GM12801 (cell line): ENCODE results near the gene KRT16.

Source experiments
- TF ChIP-seq, protein P1 (sequence below): IDR thresholded peaks from one replicate; pipeline ENCODE4 v1.5.1; 2011; ENCODE audit warnings: control low read depth; ENCODE audit not compliant: insufficient read length; ENCODE audit errors: extremely low read depth

KRT16 gene

DNA sequence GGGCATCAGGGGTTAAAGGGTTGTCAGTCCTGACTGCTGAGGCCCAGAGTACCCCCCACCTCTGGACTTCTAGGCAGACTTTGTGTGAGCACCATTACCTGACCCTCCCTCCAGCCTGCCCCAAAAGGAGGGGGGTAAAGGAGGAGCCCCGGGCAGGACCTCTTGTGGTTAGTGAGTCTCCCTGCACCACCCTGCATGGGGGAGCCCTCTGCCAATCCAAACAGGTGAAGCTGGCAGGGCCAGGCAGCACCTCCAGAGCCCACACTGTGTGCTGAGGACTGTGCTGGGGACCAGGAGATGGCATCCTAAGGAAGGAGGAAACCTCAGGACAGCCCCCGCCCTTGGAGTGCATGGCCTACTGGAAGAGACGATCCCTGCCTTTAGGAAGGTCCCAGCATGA, 23.3 kb downstream of the KRT16 start:
- TF ChIP-seq, protein P1, sequence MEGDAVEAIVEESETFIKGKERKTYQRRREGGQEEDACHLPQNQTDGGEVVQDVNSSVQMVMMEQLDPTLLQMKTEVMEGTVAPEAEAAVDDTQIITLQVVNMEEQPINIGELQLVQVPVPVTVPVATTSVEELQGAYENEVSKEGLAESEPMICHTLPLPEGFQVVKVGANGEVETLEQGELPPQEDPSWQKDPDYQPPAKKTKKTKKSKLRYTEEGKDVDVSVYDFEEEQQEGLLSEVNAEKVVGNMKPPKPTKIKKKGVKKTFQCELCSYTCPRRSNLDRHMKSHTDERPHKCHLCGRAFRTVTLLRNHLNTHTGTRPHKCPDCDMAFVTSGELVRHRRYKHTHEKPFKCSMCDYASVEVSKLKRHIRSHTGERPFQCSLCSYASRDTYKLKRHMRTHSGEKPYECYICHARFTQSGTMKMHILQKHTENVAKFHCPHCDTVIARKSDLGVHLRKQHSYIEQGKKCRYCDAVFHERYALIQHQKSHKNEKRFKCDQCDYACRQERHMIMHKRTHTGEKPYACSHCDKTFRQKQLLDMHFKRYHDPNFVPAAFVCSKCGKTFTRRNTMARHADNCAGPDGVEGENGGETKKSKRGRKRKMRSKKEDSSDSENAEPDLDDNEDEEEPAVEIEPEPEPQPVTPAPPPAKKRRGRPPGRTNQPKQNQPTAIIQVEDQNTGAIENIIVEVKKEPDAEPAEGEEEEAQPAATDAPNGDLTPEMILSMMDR, result no peak

DNA sequence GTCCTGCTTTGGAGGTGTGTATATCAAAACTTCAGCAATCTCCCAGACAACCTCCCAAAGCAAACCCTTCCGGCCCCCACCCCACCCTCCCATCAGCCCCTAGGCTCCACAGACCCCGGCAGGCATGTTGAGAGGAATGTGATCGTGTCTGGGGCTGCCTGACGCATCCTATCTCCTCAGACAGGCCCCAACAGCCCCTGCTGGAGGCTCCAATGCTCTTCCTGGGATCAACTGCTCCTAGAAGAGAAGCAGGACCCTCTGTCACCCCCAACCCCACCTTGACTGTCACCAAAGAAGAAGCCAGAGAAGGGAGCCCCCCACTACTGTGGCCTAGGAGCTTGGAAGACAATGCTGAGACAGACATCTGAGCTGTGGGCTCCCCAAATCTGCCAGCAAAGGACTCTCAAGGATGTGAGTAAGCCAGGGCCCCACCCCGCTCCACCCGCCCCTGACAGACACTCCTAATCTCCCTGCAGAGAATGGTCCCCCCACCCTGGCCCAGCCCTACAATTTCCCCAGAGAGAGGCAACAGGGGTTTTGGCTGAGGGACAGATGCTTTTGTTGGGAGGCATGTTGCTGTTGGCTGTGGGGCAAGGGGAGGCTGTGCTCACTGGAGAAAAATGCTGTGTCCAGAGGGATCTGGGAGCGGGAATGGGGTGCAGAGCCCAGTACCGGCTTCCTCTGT, 24.3 kb downstream of the KRT16 start:
- TF ChIP-seq, protein P1, result no peak

DNA sequence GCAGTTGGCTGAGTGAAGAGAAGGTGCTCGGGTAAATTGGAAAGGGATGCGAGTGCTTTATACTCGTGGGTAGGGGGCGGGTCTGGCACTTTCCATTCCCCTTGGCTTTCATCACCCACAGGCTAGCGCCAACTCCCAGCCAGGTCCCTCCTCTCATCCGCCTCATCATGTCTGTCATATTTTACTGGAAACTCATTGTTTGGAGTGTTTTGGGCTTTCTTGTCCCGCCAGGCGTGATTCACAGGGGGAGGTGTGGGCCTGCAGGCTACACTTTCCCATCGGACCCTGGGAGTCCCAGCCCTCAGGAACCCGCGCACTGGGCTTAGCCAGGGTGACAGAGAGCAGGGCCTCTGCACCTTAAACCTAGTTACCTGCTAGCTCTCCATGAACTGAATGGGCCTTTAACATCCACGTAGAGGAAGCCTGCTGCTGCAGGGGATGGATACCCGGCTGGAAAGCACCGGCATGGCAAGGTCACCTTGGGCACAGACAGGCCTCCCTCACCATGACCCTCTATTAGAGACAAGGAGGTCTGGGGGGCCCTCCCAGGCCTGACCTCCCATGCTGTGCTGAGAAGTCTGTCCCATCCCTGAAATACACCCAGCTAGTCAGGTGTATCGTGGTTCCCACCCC, 25.6 kb downstream of the KRT16 start, which contains the start of gene KRT14:
KRT14 (minus strand) TSS at position 33 of the 633 bp plus-strand sequence. CDS start 61 bp downstream, outside the sequence.
- TF ChIP-seq, protein P1, result no peak

DNA sequence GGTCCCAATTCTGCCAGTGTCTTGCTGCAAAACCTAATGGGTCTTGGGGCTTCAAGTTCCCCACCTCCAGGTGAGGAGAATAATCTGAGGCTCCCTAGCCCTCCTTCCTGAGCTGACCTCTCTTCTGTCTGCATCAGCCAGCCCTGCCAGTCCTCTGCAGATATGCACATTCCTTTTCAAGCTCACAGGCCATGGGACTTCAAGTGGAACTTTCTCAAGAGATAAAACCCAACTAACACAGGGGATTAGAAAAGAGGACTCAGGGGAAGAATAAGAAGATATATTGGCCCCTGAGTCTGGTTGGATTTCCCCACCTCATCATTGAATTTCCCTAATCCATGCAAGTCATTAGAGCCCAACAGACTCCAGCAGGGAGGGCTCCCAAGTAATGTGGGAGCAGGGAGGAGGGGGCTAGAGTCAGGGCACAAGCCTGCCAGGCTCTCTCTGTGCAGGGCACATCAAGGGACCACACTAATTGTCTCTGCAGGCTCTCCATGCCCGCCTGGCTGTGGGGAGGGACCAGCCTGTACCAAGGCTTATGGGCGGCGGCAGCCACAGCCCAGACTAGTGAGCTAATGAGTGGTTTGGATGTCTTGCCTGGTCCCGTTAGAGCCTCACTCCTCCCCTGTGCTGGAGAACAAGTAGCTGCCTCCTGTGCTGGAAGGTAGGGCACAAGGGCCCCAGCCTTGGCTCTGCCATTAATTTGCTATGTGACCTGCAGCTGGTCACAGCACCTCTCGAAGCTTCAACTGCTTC, 27.1 kb downstream of the KRT16 start:
- TF ChIP-seq, protein P1, result no peak

DNA sequence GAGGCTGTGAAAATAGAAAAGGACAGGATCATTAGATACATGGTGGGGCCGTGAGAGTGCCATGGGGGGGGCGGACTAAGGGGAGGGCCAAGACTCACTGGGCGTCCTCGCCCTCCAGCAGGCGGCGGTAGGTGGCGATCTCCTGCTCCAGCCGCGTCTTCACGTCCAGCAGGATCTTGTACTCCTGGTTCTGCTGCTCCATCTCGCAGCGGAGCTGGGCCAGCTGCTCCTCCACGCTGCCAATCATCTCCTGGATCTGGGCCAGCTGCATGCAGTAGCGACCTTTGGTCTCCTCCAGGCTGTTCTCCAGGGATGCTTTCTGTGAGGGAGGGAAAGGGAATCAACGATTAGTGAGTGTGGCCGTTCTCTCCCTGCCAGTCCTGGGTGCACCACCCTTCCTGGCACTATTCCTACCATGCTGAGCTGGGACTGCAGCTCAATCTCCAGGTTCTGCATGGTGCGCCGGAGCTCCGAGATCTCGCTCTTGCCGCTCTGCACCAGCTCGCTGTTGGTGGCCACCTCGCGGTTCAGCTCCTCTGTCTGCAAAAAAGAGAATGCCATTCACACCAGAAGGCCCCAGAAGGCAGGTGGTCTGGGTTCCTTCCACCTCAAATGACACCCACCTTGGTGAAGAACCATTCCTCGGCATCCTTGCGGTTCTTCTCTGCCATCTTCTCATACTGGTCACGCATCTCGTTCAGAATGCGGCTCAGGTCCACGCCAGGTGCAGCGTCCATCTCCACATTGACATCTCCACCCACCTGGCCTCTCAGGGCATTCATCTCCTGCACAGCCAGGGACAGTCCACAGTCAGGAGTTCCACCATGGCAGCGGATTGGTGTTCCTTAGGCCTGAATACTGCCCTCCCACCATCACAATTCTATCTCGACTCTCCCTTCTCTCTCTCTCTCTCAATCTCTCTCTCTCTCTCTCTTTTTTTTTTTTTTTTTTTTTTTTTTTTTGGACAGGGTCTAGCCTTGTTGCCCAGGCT, 29.1 kb downstream of the KRT16 start:
- TF ChIP-seq, protein P1, result no peak

DNA sequence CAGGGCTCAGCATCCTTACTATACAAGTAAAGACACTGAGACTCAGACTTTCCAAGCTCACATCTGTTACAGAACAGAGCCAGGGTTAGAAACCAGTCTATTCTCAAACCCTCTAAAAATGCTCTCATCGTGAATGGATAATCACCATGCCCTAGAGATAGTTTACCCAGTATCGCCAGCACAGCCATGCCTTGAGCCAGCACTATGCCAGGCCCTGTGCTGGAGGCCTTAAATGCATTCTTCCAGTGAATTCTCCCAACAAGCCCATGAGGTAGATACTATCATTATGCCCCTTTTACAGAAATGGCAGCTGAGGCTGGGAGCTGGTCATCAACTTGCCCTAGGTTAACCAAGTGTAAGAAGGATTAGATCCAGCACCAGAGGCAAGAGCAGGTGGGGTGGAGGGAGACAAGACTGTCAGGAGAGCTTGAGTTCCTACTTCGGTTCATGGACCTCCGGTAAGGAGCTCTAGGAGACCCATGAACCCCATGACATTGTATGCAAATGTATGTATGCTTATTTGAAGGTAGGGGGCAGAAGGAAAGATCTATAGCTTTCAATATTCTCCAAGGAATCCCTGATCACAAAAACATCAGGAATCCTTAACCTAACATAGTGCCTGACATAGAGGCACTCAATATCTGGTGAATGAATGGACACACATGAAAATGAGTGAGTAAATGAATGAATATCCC, 31.1 kb downstream of the KRT16 start:
- TF ChIP-seq, protein P1, result no peak
